GM20000 (cell line): ENCODE measurements around the gene PGPEP1.
A peak's percentile ranks its signal among the peaks of the same experiment; 100 is the strongest.

Source experiments
- DNase-seq: peaks from one replicate; pipeline ENCODE4 v3.0.0; 2012; ENCODE audit warnings: low spot score
- CTCF ChIP-seq: IDR thresholded peaks from 2 replicates; pipeline ENCODE4 v1.5.1; 2012; ENCODE audit warnings: mild to moderate bottlenecking, control low read depth; ENCODE audit errors: extremely low read depth, missing control alignments

PGPEP1 gene

DNA sequence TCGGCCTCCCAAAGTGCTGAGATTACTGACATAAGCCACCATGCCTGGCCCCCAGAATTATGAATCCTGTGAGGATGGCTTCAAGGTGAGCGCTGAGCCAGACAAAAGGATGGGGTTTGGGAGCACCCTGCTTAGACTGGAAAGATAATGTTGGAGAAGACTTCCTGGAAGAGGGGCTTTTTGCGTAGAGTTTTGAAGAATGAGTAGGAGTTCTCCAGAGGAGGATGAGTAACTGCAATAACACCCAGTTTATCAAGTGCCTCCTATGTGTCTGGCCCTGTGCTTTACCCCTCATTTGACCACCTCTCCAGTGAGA is 44.9 kb downstream of the PGPEP1 start:
- DNase-seq, result no peak
- TF ChIP-seq CTCF, result no peak

- TF ChIP-seq CTCF, result peak; percentile 62
- DNase-seq, result peak; percentile 70
Measured at GRCh38 chr19:18385675-18386542, 45.5 kb downstream of the PGPEP1 start, which contains the start of gene GDF15. TSS of gene GDF15 (plus strand) at chr19:18386158. CDS start at chr19:18386190, 32 bp downstream.

GRCh38 chr19:18386543-18387271 is 46.3 kb downstream of the PGPEP1 start:
- DNase-seq, result no peak
- no peak for TF ChIP-seq CTCF

DNA sequence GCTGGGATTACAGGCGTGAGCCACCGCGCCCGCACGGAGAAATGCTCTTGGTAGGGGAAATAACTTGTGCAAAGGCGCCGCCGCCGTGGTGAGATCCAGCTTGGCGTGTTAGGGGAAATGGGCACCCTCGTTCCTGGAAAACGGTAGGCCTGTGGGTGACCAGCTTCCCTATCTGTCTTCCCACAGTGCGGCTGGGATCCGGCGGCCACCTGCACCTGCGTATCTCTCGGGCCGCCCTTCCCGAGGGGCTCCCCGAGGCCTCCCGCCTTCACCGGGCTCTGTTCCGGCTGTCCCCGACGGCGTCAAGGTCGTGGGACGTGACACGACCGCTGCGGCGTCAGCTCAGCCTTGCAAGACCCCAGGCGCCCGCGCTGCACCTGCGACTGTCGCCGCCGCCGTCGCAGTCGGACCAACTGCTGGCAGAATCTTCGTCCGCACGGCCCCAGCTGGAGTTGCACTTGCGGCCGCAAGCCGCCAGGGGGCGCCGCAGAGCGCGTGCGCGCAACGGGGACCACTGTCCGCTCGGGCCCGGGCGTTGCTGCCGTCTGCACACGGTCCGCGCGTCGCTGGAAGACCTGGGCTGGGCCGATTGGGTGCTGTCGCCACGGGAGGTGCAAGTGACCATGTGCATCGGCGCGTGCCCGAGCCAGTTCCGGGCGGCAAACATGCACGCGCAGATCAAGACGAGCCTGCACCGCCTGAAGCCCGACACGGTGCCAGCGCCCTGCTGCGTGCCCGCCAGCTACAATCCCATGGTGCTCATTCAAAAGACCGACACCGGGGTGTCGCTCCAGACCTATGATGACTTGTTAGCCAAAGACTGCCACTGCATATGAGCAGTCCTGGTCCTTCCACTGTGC is 47.9 kb downstream of the PGPEP1 start:
- peak; percentile 92 for DNase-seq
- TF ChIP-seq CTCF, result peak; percentile 98

DNA sequence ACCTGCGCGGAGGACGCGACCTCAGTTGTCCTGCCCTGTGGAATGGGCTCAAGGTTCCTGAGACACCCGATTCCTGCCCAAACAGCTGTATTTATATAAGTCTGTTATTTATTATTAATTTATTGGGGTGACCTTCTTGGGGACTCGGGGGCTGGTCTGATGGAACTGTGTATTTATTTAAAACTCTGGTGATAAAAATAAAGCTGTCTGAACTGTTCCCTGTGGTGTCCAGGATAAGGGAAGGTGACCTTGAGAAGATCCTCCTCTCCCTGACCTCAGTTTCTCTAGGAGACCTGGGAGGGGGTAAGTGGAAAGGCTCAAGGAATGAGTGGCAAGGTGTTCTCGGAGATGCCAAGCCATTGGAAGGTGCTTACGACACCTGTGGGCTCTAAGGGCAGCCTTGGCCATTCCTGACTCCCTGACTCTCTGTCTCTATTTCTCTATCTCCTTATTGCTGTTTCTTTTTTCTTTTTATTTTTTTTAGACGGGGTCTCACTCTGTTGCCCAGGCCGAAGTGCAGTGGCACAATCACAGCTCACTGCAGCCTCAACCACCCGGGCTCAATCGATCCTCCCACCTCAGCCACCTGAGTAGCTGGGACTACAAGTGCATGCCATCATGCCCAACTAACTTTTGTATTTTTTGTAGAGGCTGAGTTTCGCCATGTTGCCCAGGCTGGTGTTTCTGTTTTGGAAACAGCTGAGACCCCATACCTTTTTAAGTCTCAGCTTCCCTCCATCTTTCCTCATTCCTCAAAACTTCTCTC is 48.7 kb downstream of the PGPEP1 start:
- no peak for DNase-seq
- TF ChIP-seq CTCF, result no peak

DNA sequence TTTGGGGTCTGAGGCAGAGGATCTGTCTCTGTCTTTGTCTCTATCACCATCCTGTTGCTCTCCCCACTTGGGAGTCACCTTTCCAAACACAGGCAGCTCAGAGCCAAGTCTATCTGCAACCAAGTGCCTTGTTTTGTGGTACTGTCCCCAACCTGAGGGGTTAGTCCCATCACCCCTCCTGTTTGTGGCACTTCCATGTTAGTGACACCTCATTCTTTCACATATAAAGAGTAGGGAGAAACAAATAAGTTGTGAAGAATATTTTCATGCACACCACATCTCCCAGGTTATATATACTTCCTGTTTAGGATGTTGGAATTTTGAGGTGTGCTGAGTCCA is 49.3 kb downstream of the PGPEP1 start:
- no peak for DNase-seq
- no peak for TF ChIP-seq CTCF
